ENCODE measurements around the gene COPS7B.

GRCh38 chr2:231785822-231786176, 446 bp upstream of the COPS7B start:
- no peak for TF ChIP-seq CTCF (IDR thresholded peaks at IDR 0.05)
- no peak for TF ChIP-seq ZFX (IDR thresholded peaks at IDR 0.05; ENCODE audit: borderline replicate concordance)
